Measurements from ENCODE around the gene MYOCOS.

The MYOCOS gene

GRCh38 chr1:171663036-171663853, 41.2 kb downstream of the MYOCOS start:
- no peak for TF ChIP-seq CTCF (IDR thresholded peaks at IDR 0.05; ENCODE audit: low read depth, low read length)

GRCh38 chr1:171663854-171664575, 42.0 kb downstream of the MYOCOS start:
- TF ChIP-seq CTCF (IDR thresholded peaks at IDR 0.05; ENCODE audit: low read depth, low read length), result no peak
- no peak for DNase-seq (ENCODE audit: extremely low read depth, low read depth)

More at GRCh38 chr1:171663036-171663853, 41.2 kb downstream of the MYOCOS start:
- no peak for DNase-seq (ENCODE audit: extremely low read depth, low read depth)

GRCh38 chr1:171664976-171665375, 42.9 kb downstream of the MYOCOS start:
- no peak for TF ChIP-seq CTCF (IDR thresholded peaks at IDR 0.05; ENCODE audit: low read depth, low read length)
- DNase-seq (ENCODE audit: extremely low read depth, low read depth), result no peak

GRCh38 chr1:171666114-171666769, 44.2 kb downstream of the MYOCOS start:
- no peak for DNase-seq (ENCODE audit: extremely low read depth, low read depth)
- TF ChIP-seq CTCF (IDR thresholded peaks at IDR 0.05; ENCODE audit: low read depth, low read length), result no peak

GRCh38 chr1:171668372-171668771, 46.3 kb downstream of the MYOCOS start:
- no peak for DNase-seq (ENCODE audit: extremely low read depth, low read depth)
- no peak for TF ChIP-seq CTCF (IDR thresholded peaks at IDR 0.05; ENCODE audit: low read depth, low read length)

GRCh38 chr1:171670739-171671138, 48.7 kb downstream of the MYOCOS start:
- no peak for DNase-seq (ENCODE audit: extremely low read depth, low read depth)
- TF ChIP-seq CTCF (IDR thresholded peaks at IDR 0.05; ENCODE audit: low read depth, low read length), result no peak

Measured in AG09319 (cell line).